Colonic mucosa (tissue), 4 donors: ENCODE measurements around the gene RPGRIP1L. TPM values are rescaled to one million over a fixed set of nuclear protein-coding genes. Genes with fewer than 3 reads are reported as not detected.

Experiments
- DNase-seq: peaks from one replicate; pipeline ENCODE4 v3.0.0-alpha.2; 2020
- H3K27ac ChIP-seq: fragments of 200-600 bp; one replicate; pipeline ENCODE4 v1.8.0; 2021
- H3K27me3 ChIP-seq: fragments of 200-600 bp; one replicate; pipeline ENCODE4 v1.8.0; 2021
- H3K36me3 ChIP-seq: fragments of 200-600 bp; one replicate; pipeline ENCODE4 v1.8.0; 2021
- H3K4me1 ChIP-seq: fragments of 200-600 bp; one replicate; pipeline ENCODE4 v1.8.0; 2021; ENCODE audit warnings: mild to moderate bottlenecking
- H3K4me3 ChIP-seq: fragments of 200-600 bp; one replicate; pipeline ENCODE4 v1.8.0; 2021
- H3K9ac ChIP-seq, 2 donors: one replicate each; pipeline ENCODE4 v1.7.0; 2013; ENCODE audit warnings: control low read depth in 2 of 2, low read depth in 2 of 2, low read length in 2 of 2
- H3K9me3 ChIP-seq: fragments of 200-600 bp; one replicate; pipeline ENCODE4 v1.8.0; 2021
- CTCF ChIP-seq: fragments of 200-600 bp; IDR thresholded peaks from one replicate; pipeline ENCODE4 v1.8.0; 2022; ENCODE audit warnings: antibody characterized with exemption, mild to moderate bottlenecking
- intact Hi-C: fragments of 100-400 bp; cut with DNase I; formaldehyde crosslinking; loops from one replicate; pipeline ENCODE4 v1.14.1; 2022
- total RNA-seq, 2 donors: library from RNA; stranded (reverse); fragmentation: NEBNext Ultra II Directional in 1 of 2; extraction: Animal tissue kit (Norgen Biotek cat#: 25700) in 1 of 2; gene quantifications; one replicate each; pipeline ENCODE4 v1.2.1, GENCODE V29; 2021
- donor health status: healthy.
- donor health status: DM: no; HTN: no; CAD: no.
- donor health status: DM: no; HTN: no; CAD: no.

Gene RPGRIP1L
- total RNA-seq, 2 donors from 2014 or later = 1.6 to 5.5 TPM

DNA sequence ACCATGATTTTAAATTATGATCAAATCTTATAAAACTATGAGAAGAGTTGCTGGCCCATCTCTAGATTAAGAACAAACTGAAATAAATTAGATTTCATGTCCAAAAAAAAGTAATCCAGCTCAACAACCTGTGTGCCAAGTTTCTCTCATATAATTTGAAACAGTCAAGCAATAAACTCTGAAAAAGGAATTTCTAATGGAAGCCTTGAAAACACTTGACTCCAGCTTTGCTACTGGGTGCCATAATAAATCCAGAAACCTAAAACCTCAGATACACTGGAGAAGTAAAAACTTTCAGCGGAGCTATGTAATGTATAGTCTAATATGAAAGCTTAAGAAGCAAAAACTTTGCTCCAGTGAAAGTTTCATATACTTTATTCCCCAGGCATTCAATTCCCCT is 25.5 kb downstream of the RPGRIP1L start:
- intact Hi-C loops = no loop called here
- TF ChIP-seq CTCF = no peak
- Histone ChIP-seq H3K9me3 (no peaks in the 10 kb centered on the region), H3K27ac (no peak overlapping the region), H3K4me1 (no peaks in the 10 kb centered on the region), H3K4me3 (no peak overlapping the region), H3K36me3 (no peaks in the 10 kb centered on the region), H3K9ac (no peak overlapping the region), H3K27me3 (no peaks in the 10 kb centered on the region)
- DNase-seq = no peak

- no peaks in the 10 kb centered on the region for H3K27me3 ChIP-seq
- TF ChIP-seq CTCF = no peak
- H3K4me3 ChIP-seq = no peak overlapping the region
- intact Hi-C loops = no loop called here
- no peaks in the 10 kb centered on the region for H3K9me3 ChIP-seq
- no peak overlapping the region for H3K9ac ChIP-seq
- no peak for DNase-seq
- H3K27ac ChIP-seq = no peak overlapping the region
- no peaks in the 10 kb centered on the region for H3K4me1 ChIP-seq
- H3K36me3 ChIP-seq = no peaks in the 10 kb centered on the region
These were observed 30.5 kb downstream of the RPGRIP1L start for GRCh38 chr16:53673189-53673588.

DNA sequence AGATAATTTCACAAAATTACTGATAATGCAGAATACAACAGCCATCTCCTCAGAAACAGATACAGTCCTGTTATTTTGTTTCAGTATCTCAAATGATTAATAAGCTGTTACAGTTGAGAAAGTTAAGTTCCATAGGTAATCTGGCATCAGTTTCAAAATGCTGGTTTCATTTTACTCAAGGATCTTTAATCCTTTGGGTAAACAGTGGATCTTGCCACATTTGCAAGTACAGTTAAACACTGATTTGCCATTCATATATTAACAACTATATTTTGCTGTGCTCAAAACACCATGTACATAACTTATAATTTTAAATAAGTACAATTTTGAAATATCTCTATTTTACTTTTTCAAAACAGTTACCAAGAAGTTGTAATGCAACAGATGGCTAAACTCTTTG is 31.2 kb downstream of the RPGRIP1L start:
- TF ChIP-seq CTCF = no peak
- no peaks in the 10 kb centered on the region for H3K36me3 ChIP-seq
- H3K9me3 ChIP-seq = no peaks in the 10 kb centered on the region
- no peak for DNase-seq
- H3K27me3 ChIP-seq = no peaks in the 10 kb centered on the region
- intact Hi-C loops = no loop called here
- H3K4me1 ChIP-seq = no peaks in the 10 kb centered on the region
- H3K9ac ChIP-seq = no peak overlapping the region
- H3K27ac ChIP-seq = no peak overlapping the region
- no peak overlapping the region for H3K4me3 ChIP-seq

DNA sequence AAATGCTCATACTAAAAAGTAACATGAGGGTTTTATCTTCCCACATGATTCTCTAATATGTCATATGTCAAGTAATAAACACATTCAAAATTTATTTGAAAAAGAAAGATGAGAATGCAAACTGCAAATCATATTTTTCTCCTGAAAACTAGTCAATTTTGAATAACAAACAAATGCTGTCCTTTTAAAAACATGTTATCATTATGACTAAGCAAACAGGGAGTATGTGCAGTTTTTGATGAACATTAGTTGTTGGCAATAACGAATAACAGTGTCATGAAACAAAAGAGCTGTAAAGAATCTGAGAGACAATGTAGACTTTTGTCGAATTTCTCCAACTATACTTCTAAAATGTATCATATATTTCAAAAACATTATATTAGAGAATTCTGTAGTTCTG is 34.8 kb downstream of the RPGRIP1L start:
- Histone ChIP-seq H3K27ac (no peak overlapping the region), H3K27me3 (no peaks in the 10 kb centered on the region)
- intact Hi-C loops = no loop called here

GRCh38 chr16:53666786-53667415 is 36.8 kb downstream of the RPGRIP1L start:
- Histone ChIP-seq H3K4me3 (no peak overlapping the region), H3K9me3 (no peaks in the 10 kb centered on the region), H3K9ac (no peak overlapping the region), H3K36me3 (no peaks in the 10 kb centered on the region), H3K4me1 (no peaks in the 10 kb centered on the region), H3K27ac (no peak overlapping the region), H3K27me3 (no peaks in the 10 kb centered on the region)
- TF ChIP-seq CTCF = no peak
- intact Hi-C loops = no loop called here
- no peak for DNase-seq

More for the DNA sequence above, 34.8 kb downstream of the RPGRIP1L start:
- TF ChIP-seq CTCF = no peak
- Histone ChIP-seq H3K4me3 (no peak overlapping the region), H3K9ac (no peak overlapping the region), H3K36me3 (no peaks in the 10 kb centered on the region), H3K9me3 (no peaks in the 10 kb centered on the region), H3K4me1 (no peaks in the 10 kb centered on the region)
- DNase-seq = no peak
